ENCODE data around the gene SLC25A40.
"Not testable (repeated sequence)": the region's sequence is repeated elsewhere in the genome, so short reads cannot be mapped to it uniquely, and the experiment has no call there.

The SLC25A40 gene

GRCh38 chr7:87866533-87866932 lies 9.6 kb downstream of the SLC25A40 start:
- not testable (repeated sequence) for DNase-seq

DNA sequence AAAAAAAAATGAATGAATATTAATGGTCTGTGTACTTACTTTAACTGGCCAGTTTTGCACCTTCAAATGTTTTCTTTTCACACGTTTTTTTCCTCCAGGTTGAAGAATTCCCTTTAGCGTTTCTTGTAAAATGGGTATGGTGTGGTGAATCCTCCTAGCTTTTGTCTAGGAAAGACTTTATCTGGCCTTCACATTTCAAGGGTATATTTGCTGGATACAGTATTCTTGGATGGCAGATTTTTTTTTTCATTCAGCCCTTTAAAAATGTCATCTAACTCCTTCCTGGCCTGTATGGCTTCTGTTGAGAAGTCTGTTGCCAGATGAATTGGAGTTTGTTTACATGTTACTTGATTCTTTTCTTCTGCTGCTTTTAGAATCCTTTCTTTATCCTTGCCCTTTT lies 10.1 kb downstream of the SLC25A40 start:
- DNase-seq: no peak

- no peak for DNase-seq
Observed at GRCh38 chr7:87858417-87859100, 17.6 kb downstream of the SLC25A40 start.

- no peak for DNase-seq
Observed at GRCh38 chr7:87853237-87853864, 22.8 kb downstream of the SLC25A40 start.

GRCh38 chr7:87852306-87852705 lies 23.9 kb downstream of the SLC25A40 start:
- no peak for DNase-seq

- no peak for DNase-seq
Observed at GRCh38 chr7:87850836-87851593, 25.1 kb downstream of the SLC25A40 start.

- DNase-seq: no peak
Observed at GRCh38 chr7:87837597-87837996, 38.6 kb downstream of the SLC25A40 start.

GRCh38 chr7:87833130-87833529 lies 43.0 kb downstream of the SLC25A40 start:
- DNase-seq: no peak

DNA sequence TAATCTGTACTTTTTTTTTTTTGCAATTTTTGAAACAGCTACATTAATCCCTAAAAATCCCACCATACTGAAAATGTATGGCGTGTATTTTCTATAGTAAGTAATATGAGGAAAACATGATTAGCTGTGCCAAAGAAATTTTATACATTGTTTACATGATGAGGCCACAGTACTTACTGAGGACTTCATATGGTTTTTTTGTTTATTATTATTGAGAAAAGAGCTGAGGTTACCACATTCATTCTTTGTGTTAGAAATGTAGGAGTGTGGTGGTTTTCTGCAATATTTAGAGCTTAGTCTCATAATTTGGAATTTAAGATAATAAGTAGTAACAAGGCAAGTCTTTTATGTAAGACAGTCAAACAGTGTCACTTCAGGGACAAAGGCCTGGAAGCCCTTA lies 45.1 kb downstream of the SLC25A40 start:
- no peak for DNase-seq

DNA sequence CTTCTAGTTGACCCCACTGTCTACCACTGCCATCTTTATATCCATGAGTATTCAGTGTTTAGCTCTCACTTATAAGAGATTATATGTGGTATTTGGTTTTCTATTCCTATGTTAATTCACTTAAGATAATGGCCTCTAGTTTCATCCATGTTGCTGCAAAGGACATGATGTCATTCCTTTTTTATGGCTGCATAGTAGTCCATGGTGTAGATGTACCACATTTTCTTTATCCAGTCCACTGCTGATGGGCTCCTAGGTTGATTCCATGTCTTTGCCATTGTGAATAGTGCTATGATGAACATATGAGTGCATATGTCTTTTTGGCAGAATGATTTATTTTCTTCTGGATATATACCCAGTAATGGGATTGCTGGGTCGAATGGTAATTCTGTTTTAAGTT lies 47.8 kb downstream of the SLC25A40 start:
- not testable (repeated sequence) for DNase-seq

GRCh38 chr7:87825369-87825768 lies 50.8 kb downstream of the SLC25A40 start:
- not testable (repeated sequence) for DNase-seq

DNA sequence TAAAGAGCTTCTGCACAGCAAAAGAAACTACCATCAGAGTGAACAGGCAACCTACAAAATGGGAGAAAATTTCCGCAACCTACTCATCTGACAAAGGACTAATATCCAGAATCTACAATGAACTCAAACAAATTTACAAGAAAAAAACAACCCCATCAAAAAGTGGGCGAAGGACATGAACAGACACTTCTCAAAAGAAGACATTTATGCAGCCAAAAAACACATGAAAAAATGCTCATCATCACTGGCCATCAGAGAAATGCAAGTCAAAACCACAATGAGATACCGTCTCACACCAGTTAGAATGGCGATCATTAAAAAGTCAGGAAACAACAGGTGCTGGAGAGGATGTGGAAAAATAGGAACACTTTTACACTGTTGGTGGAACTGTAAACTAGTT lies 54.1 kb downstream of the SLC25A40 start:
- not testable (repeated sequence) for DNase-seq

GRCh38 chr7:87818336-87818735 lies 57.8 kb downstream of the SLC25A40 start:
- no peak for DNase-seq

DNA sequence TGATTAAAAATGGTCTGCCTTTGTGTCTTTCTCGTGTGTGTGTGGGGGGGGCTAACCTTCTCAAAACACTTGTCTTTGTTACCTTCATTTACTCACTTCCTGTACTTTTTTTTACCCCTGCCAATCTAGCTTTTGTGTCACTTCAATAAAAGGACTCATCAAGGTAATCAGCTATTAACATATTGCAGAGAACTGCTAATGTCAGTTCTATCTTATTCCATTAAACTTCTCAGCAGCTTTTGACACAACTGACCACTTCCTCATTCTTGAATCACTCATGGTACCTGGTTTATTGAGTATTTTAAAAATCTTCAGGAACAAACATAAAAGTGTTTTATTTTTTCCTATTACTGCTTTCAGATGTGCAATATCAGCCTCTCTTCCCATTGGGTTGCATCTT lies 59.8 kb downstream of the SLC25A40 start:
- DNase-seq: no peak

DNA sequence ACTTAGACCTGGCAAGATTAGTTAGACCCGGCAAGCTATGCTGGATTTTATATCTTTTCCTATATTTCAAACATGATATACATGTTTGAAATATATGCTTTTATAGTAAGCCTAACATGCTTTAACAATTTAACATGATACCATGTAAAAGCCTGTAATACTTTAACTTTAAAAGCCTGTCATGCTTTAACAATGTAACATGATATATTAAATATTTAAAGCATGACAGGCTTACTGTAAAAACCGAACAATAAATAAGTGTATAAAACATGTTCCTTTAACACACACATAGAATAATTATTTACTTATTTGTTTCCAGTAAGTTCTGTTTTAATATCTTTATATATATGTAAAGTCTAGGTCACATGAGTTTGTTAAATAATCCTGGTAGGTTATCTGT lies 65.4 kb downstream of the SLC25A40 start:
- no peak for DNase-seq

DNA sequence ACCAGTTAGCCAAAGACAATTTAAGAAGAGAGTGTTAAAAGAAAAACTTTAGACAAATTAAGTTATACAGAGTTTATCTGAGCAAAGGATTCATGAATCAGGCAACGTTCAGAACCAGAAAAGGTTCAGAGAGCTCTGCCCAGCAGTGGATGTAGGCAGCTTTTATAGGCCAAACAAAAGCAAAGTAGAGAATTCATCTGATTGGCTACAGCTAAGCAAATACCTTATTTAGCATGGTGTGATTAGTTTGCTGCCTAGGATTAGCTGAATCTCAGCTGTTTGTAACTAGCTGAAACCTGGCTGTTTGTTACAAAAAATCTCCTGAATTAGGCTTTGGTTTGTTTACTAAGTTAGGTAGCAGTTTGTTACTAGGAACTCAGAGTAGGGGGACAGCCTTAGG lies 66.0 kb downstream of the SLC25A40 start:
- no peak for DNase-seq

- DNase-seq: no peak
Observed at GRCh38 chr7:87806150-87806549, 70.0 kb downstream of the SLC25A40 start.

GRCh38 chr7:87797798-87798403 lies 78.3 kb downstream of the SLC25A40 start:
- DNase-seq: peak; percentile 47 to 75

DNA sequence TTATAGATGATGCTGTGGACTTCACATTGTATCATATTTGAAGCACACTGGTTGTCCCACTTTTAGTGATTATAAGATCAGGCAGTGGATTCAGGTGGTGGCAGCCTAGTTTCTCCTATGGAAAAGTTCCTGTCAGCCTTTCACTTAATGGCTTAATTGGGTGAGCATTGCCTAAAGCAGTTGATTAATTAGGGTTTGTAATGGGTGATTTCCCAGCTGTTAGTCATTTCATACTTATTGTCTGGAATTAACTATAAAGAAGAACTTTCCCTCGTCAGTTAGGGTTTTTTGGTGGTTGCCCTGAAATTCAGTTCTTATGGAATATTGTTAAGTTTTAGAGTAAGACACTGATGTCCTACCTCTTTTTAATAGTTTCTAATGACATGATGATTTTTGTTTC lies 78.8 kb downstream of the SLC25A40 start:
- DNase-seq: no peak

DNA sequence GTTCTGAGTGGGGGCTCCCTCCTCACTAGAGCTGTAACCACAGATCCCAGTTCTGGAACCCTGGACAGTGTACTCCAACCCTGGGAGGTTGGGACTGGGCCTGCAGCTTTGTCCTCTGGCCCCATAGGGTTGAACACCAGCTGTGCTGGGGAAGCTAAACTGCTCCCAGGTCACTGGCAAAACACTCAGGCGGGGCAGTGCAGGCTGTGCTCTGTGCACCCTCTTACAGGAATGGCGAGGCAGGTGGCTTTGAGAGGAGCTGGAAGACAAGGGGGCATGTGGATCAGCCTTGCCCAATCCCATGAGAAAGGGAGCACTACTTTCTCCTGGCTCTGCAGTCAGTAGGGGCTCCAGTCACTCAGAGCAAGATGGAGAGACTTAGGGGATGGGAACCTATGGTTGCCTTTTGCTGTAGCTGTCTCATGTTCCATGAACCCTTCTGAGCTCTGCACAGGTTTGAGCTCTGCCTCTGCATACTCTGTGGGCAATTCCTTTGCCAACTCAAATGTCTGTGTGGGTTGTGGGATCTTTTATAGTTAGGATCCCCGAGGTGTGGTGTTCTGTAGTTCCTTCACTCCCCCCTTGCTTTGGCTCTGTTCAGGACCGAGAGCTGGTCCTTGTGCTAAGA lies 90.7 kb downstream of the SLC25A40 start:
- DNase-seq: no peak

GRCh38 chr7:87784424-87784823 lies 91.7 kb downstream of the SLC25A40 start:
- DNase-seq: peak in 1 of 2 experiments; percentile 6

All from NCI-H526 (cell line).